ENCODE measurements around the gene UGGT2. TPM values are rescaled to one million over a fixed set of nuclear protein-coding genes. Genes with fewer than 3 reads are reported as not detected.

UGGT2 gene
- total RNA-seq, 1 donor from 2014 or later, result 38.5 TPM

DNA sequence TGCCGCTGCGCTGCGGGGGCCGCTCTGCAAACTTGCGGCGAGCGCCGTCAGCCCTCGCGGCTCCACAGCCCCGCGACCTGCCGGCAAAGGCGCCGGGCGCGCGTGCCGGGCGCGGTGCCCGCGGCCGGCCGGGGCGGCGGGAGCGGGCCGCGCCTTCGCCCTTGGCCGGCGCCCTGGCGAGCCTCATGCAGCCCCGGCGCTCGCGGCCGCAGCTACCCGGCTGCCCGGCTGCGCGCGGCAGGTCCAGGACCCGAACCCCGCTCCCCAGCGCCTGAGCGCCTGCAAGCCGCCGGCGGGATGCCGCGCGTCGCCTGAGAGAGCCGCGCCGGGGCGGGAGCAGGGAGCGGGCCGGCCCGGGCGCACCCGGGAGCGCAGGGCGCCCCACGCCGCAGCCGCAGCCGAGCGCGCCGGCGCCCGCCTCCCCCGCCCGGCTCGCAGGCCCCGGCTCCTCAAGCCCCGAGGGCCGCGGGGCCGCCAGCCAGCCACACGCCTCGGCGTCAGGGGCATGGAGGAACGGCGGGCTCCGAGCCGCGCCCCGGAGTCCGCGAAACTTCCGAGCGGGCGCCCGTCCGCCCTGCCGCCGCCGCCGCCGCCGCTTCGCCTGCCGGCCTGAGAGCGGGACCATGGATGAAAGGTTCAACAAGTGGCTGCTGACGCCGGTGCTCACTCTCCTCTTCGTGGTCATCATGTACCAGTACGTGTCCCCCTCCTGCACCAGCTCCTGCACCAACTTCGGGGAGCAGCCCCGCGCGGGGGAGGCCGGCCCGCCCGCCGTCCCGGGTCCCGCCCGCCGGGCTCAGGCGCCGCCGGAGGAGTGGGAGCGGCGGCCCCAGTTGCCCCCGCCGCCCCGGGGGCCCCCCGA lies 37.3 kb upstream of the UGGT2 start:
- peak overlapping the region; percentile 48 for H3K4me3 Mint-ChIP-seq
- peak; percentile 69 for DNase-seq (ENCODE audit: extremely low spot score, unreplicated experiment)
- peaks cover 80% of the 10 kb centered on the region for H3K27me3 Mint-ChIP-seq

DNA sequence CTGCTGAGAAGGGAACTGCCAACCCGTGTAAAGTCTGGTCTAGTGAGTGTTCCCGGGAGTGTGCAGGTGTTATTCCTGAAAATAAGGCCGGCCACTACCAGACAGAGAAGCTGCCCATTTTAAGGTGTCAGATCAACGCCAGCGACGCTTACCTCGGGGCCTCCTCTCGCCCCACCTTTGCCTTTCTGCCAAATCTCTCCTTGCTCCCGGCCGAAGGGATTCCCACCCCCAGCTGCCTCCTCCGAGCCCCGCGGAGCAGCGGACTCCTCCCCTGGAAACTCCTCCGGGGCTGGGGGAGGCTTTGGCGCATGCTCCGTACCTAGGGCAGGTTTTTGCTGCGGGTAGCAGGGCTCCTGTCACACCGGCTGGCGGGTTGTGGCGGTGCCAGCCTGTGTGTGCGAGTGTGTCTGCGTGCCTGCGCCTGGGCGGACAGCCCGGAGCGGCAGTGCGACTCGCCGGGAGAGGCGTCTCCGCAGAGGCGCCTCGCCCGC lies 36.6 kb upstream of the UGGT2 start, which contains the start of gene HS6ST3:
Gene HS6ST3, plus strand, starts transcription at position 359 of the 491 bp plus-strand sequence.
- H3K4me3 Mint-ChIP-seq, result peak within 1 kb of the TSS; percentile 86
- H3K9me3 Mint-ChIP-seq, result peaks cover 5% of the 10 kb centered on the region
- DNase-seq (ENCODE audit: extremely low spot score, unreplicated experiment), result peak; percentile 69
- TF ChIP-seq, protein P1, sequence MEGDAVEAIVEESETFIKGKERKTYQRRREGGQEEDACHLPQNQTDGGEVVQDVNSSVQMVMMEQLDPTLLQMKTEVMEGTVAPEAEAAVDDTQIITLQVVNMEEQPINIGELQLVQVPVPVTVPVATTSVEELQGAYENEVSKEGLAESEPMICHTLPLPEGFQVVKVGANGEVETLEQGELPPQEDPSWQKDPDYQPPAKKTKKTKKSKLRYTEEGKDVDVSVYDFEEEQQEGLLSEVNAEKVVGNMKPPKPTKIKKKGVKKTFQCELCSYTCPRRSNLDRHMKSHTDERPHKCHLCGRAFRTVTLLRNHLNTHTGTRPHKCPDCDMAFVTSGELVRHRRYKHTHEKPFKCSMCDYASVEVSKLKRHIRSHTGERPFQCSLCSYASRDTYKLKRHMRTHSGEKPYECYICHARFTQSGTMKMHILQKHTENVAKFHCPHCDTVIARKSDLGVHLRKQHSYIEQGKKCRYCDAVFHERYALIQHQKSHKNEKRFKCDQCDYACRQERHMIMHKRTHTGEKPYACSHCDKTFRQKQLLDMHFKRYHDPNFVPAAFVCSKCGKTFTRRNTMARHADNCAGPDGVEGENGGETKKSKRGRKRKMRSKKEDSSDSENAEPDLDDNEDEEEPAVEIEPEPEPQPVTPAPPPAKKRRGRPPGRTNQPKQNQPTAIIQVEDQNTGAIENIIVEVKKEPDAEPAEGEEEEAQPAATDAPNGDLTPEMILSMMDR (conservative IDR thresholded peaks at IDR 0.05), result no peak
- peaks cover 76% of the 10 kb centered on the region for H3K27me3 Mint-ChIP-seq
- H3K36me3 Mint-ChIP-seq, result no peaks in the 10 kb centered on the region
- H3K27ac Mint-ChIP-seq, result peak within 1 kb of the TSS; percentile 40
- H3K4me1 Mint-ChIP-seq (ENCODE audit: unreplicated experiment), result peaks cover 13% of the 10 kb centered on the region

More for the DNA sequence above, 37.3 kb upstream of the UGGT2 start:
- peaks cover 5% of the 10 kb centered on the region for H3K9me3 Mint-ChIP-seq
- H3K36me3 Mint-ChIP-seq, result no peaks in the 10 kb centered on the region
- no peak overlapping the region for H3K27ac Mint-ChIP-seq
- TF ChIP-seq, protein P1 (conservative IDR thresholded peaks at IDR 0.05), result no peak
- peaks cover 11% of the 10 kb centered on the region for H3K4me1 Mint-ChIP-seq (ENCODE audit: unreplicated experiment)

DNA sequence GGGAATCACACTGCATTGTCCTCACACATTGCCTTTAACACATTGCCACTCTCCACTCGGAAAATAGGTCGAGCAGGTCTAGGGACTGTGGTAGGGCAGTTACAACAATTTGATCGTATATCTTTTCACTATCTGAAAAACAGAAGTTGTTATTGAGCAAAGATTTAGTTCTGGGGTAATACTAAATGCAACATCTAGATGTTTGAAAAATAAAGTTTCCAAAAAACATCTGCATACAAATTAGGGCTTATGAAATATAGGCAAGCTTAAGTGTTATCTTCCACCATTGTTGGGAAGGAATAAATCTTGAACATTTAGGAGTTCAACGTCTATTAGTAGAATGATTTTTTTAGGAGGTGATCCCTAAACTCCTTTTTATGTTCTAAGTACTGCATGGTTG lies 35.9 kb upstream of the UGGT2 start:
- H3K27me3 Mint-ChIP-seq, result peaks cover 70% of the 10 kb centered on the region
- H3K4me1 Mint-ChIP-seq (ENCODE audit: unreplicated experiment), result peaks cover 13% of the 10 kb centered on the region
- peaks cover 5% of the 10 kb centered on the region for H3K9me3 Mint-ChIP-seq
- TF ChIP-seq, protein P1 (conservative IDR thresholded peaks at IDR 0.05), result no peak
- H3K27ac Mint-ChIP-seq, result peak overlapping the region; percentile 40
- DNase-seq (ENCODE audit: extremely low spot score, unreplicated experiment), result no peak
- no peaks in the 10 kb centered on the region for H3K36me3 Mint-ChIP-seq
- peak overlapping the region; percentile 86 for H3K4me3 Mint-ChIP-seq

DNA sequence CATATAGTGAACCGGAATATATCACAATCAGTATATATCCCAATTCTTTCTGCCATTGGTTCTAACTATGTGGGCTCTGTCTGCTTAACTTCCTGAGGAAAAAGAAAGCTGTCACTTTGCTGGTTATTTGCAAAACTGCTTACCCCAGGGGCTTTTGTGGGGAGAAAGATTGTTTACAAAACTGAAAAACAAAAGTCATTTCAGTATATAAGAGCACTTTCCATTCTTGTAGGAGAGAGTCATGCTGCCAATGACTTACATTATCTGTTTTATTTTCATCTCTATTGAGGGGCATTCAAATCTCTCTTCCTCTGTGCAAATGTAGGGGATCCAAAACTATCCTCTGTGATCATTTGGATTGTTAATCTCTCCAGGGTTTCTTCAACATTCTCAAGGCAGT lies 33.5 kb upstream of the UGGT2 start:
- H3K9me3 Mint-ChIP-seq, result peaks cover 5% of the 10 kb centered on the region
- no peak overlapping the region for H3K27ac Mint-ChIP-seq
- TF ChIP-seq, protein P1 (conservative IDR thresholded peaks at IDR 0.05), result no peak
- no peak overlapping the region for H3K4me3 Mint-ChIP-seq
- H3K27me3 Mint-ChIP-seq, result peaks cover 46% of the 10 kb centered on the region
- no peaks in the 10 kb centered on the region for H3K36me3 Mint-ChIP-seq
- H3K4me1 Mint-ChIP-seq (ENCODE audit: unreplicated experiment), result peaks cover 13% of the 10 kb centered on the region
- DNase-seq (ENCODE audit: extremely low spot score, unreplicated experiment), result no peak

DNA sequence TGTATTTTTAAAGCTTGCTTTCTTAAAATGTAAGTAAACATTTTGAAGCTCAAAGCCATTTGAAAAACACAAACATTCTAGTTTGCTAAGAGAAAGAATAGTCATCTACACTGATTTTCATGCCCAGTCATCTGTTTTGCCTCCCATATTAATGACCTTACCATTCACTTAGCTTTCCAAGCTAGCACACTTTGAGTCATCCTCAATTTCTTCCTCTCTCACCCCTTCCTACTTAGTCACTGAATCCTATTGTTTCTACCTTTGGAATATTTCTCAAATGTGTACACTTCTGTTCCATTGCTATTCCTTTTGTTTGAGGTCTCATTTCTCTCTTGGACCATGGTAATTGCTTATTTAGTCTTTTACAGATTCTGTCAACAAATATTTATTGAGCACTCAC lies 29.4 kb upstream of the UGGT2 start:
- peaks cover 19% of the 10 kb centered on the region for H3K27me3 Mint-ChIP-seq

More for the DNA sequence above, 29.4 kb upstream of the UGGT2 start:
- H3K9me3 Mint-ChIP-seq, result peaks cover 5% of the 10 kb centered on the region
- no peak overlapping the region for H3K4me3 Mint-ChIP-seq
- TF ChIP-seq, protein P1 (conservative IDR thresholded peaks at IDR 0.05), result no peak
- H3K27ac Mint-ChIP-seq, result no peak overlapping the region
- H3K4me1 Mint-ChIP-seq (ENCODE audit: unreplicated experiment), result peaks cover 8% of the 10 kb centered on the region
- DNase-seq (ENCODE audit: extremely low spot score, unreplicated experiment), result no peak
- no peaks in the 10 kb centered on the region for H3K36me3 Mint-ChIP-seq
